Bronchial epithelial cell (primary cell): ENCODE data around the gene CADPS2. TPM values are rescaled to one million over a fixed set of nuclear protein-coding genes. Genes with fewer than 3 reads are reported as not detected.

Experiments used
- DNase-seq: peaks from one replicate; pipeline ENCODE4 v3.0.0-alpha.2; 2010; ENCODE audit warnings: low read depth
- FAIRE-seq: peaks from 2 replicates; lab custom pipeline; 2011; peaks lifted over from hg19 to GRCh38; lab: Jason Lieb, UNC
- H3K27me3 ChIP-seq: 2 replicates; pipeline ENCODE4 v1.5.1; 2011; ENCODE audit warnings: low read length; ENCODE audit not compliant: control insufficient read depth, insufficient read depth
- H3K36me3 ChIP-seq: 2 replicates; pipeline ENCODE4 v1.5.1; 2011; ENCODE audit warnings: low read length; ENCODE audit not compliant: control insufficient read depth, insufficient read depth
- H3K4me3 ChIP-seq: 2 replicates; pipeline ENCODE4 v1.5.1; 2011; ENCODE audit warnings: mild to moderate bottlenecking, low read depth, low read length, control low read depth
- total RNA-seq: library from RNA; depleted of rRNA; stranded (reverse); fragments of >200 nt; gene quantifications from 2 replicates; pipeline ENCODE4 v1.2.1, GENCODE V29; 2014
- TF ChIP-seq, protein P1 (sequence below): IDR thresholded peaks from 2 replicates; pipeline ENCODE4 v1.5.1; 2011; ENCODE audit warnings: mild to moderate bottlenecking, moderate library complexity, low read length, control low read depth, inconsistent platforms; ENCODE audit not compliant: insufficient read depth, severe bottlenecking

Gene CADPS2
- total RNA-seq, 1 donor from 2014 or later, result 4.2 TPM

DNA sequence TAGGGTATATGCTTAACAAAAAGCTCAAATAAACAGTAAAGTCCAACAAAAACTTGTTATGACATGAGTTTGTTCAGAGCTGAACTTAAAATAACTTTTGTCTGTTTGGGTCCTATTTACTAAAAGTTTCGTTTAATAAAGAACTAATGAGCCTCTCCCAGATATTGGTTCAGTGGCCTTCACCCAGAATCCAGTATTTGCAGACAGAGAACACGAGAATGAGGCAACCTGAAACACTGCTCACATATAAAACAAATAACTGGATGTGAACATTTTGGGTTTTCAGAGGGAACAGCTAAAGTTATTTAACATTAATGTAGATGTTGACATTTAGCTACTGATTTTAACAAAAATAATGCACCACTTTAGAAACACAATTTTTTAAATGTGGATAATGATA, 285.6 kb downstream of the CADPS2 start:
- H3K36me3 ChIP-seq, result no peaks in the 10 kb centered on the region
- TF ChIP-seq, protein P1, sequence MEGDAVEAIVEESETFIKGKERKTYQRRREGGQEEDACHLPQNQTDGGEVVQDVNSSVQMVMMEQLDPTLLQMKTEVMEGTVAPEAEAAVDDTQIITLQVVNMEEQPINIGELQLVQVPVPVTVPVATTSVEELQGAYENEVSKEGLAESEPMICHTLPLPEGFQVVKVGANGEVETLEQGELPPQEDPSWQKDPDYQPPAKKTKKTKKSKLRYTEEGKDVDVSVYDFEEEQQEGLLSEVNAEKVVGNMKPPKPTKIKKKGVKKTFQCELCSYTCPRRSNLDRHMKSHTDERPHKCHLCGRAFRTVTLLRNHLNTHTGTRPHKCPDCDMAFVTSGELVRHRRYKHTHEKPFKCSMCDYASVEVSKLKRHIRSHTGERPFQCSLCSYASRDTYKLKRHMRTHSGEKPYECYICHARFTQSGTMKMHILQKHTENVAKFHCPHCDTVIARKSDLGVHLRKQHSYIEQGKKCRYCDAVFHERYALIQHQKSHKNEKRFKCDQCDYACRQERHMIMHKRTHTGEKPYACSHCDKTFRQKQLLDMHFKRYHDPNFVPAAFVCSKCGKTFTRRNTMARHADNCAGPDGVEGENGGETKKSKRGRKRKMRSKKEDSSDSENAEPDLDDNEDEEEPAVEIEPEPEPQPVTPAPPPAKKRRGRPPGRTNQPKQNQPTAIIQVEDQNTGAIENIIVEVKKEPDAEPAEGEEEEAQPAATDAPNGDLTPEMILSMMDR, result no peak
- DNase-seq, result no peak
- no peaks in the 10 kb centered on the region for H3K27me3 ChIP-seq
- H3K4me3 ChIP-seq, result no peak overlapping the region
- no peak for FAIRE-seq

DNA sequence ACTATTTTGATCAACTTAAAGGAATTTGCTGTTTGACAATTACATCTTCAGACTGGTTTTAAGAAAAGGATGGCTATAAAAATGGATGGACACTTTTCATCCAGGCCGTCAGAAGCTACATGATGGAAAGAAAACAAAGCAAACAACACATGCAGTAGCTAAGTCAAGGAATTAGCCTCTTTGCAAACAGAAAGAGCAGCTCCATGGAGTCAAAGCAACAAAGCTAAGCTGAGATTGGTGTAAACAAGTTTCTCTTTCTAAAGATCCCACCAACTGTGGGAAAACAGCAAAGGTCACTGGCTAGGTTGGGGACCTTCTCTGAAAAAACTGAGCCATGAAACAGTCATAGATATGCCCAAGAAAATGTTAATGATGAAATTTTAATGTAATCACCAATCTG, 286.2 kb downstream of the CADPS2 start:
- Histone ChIP-seq H3K4me3 (no peak overlapping the region), H3K27me3 (no peaks in the 10 kb centered on the region), H3K36me3 (no peaks in the 10 kb centered on the region)
- TF ChIP-seq, protein P1, result no peak
- DNase-seq, result no peak
- no peak for FAIRE-seq

DNA sequence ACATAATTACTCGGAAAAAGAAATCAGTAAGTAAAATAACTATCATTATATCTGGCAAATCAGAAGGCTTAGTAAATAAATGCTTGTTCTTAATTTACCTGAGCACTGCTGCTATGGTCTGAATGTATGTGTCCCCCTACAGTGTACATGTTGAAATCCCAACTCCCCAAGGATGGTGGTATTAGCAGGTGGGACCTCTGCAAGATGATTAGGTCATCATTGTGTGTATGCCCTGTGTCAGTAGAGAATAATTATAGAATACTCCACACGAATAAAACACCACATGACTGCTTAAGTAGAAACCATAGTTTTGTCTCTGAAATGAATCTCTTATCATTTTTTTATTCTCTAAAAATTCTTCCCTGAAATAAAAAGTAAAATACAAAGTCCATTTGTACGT, 289.0 kb downstream of the CADPS2 start:
- H3K27me3 ChIP-seq, result no peaks in the 10 kb centered on the region
- TF ChIP-seq, protein P1, result no peak
- H3K4me3 ChIP-seq, result no peak overlapping the region
- FAIRE-seq, result no peak
- H3K36me3 ChIP-seq, result no peaks in the 10 kb centered on the region
- no peak for DNase-seq

DNA sequence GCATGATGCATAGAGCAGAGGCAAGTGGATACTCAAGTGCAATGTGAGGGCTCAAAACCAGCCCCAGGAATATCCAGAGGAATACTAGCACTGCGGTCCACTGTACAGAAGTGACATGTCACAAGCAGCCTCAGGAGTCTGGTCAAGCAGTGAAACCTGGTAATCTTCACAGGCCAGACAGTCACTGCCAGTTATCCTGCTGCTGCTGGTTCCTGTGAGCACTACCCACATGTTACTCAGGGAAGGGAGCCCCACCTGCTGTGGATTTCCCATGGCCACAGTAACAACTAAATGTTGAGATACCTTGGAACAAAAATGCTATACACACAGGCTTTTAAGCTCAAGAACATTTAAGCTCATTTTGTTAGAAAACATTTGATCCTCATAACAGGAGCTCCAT, 290.4 kb downstream of the CADPS2 start:
- Histone ChIP-seq H3K36me3 (no peaks in the 10 kb centered on the region), H3K27me3 (no peaks in the 10 kb centered on the region), H3K4me3 (no peak overlapping the region)
- DNase-seq, result no peak
- TF ChIP-seq, protein P1, result no peak
- FAIRE-seq, result no peak

DNA sequence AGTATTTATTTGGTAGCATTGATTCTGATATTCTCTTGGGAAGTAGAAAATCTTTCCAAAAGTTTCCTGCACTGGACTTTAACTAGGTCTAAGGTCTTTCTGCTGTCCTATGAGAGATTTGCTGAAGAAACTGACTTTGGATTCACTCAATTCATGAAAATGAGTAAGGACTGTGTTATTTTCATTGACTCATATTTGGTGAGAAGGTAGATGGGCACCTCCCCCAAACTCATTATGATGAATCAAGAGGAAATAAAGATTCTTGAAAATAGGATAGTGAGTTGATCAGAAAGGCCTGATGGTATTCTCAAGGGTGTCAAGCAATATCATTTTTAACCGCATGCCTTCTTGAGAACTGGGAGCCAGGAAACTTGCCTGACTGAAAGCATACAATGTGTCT, 297.6 kb downstream of the CADPS2 start:
- FAIRE-seq (no peak), DNase-seq (peak; percentile 76)

More for the DNA sequence above, 297.6 kb downstream of the CADPS2 start:
- Histone ChIP-seq H3K27me3 (no peaks in the 10 kb centered on the region), H3K4me3 (no peak overlapping the region), H3K36me3 (no peaks in the 10 kb centered on the region)
- TF ChIP-seq, protein P1, result no peak
